Spleen (tissue), 11 donors: Measurements from ENCODE around the gene PTPRM. TPM values are rescaled to one million over a fixed set of nuclear protein-coding genes. Genes with fewer than 3 reads are reported as not detected.

Source experiments
- DNase-seq: peaks from one replicate; pipeline ENCODE4 v3.0.0-alpha.2; 2020
- H3K27ac ChIP-seq, 8 donors: fragments of 200-600 bp; sonication (generic) in 7 of 8; 1 replicate in 4 of 8; 2 replicates in 4 of 8; pipeline versions ENCODE4 v1.5.0 to v1.8.0; 2016 to 2021; ENCODE audit warnings: inconsistent platforms in 4 of 8, mild to moderate bottlenecking in 4 of 8, moderate library complexity in 1 of 8
- H3K27me3 ChIP-seq, 7 donors: fragments of 200-600 bp; sonication (generic) in 6 of 7; replicated peaks in 1 of 7; 1 replicate in 4 of 7; 2 replicates in 3 of 7; pipeline versions ENCODE4 v1.5.0 to v1.8.0; 2016 to 2021; ENCODE audit warnings: inconsistent platforms in 3 of 7, mild to moderate bottlenecking in 1 of 7
- H3K36me3 ChIP-seq, 6 donors: fragments of 200-600 bp; sonication (generic) in 5 of 6; 1 replicate in 4 of 6; 2 replicates in 2 of 6; pipeline versions ENCODE4 v1.5.0 to v1.8.0; 2016 to 2021; ENCODE audit warnings: inconsistent platforms in 2 of 6
- H3K4me1 ChIP-seq, 6 donors: fragments of 200-600 bp; sonication (generic) in 5 of 6; 1 replicate in 3 of 6; 2 replicates in 3 of 6; pipeline versions ENCODE4 v1.5.0 to v1.8.0; 2016 to 2021; ENCODE audit warnings: inconsistent platforms in 3 of 6
- H3K4me3 ChIP-seq, 8 donors: fragments of 200-600 bp; sonication (generic) in 7 of 8; 1 replicate in 4 of 8; 2 replicates in 4 of 8; pipeline versions ENCODE4 v1.5.0 to v1.8.0; 2016 to 2021; ENCODE audit warnings: inconsistent platforms in 4 of 8, mild to moderate bottlenecking in 4 of 8, moderate library complexity in 2 of 8
- H3K9me3 ChIP-seq, 8 donors: fragments of 200-600 bp; sonication (generic) in 7 of 8; 1 replicate in 4 of 8; 2 replicates in 4 of 8; pipeline versions ENCODE4 v1.5.0 to v1.8.0; 2016 to 2021; ENCODE audit warnings: inconsistent platforms in 4 of 8
- POLR2A ChIP-seq, 3 donors: fragments of 450-650 bp; IDR thresholded peaks; one replicate each; pipeline ENCODE4 v1.5.1; 2017; ENCODE audit warnings: antibody characterized with exemption in 3 of 3, mild to moderate bottlenecking in 1 of 3
- POLR2AphosphoS5 ChIP-seq, 3 donors: sonication (generic); formaldehyde crosslinking; IDR thresholded peaks; one replicate each; pipeline ENCODE4 v1.5.1; 2017; ENCODE audit warnings: antibody characterized with exemption in 3 of 3
- WGBS, 5 donors: extraction: QIAGEN DNeasy Blood & Tissue Kit in 3 of 5; methylation state at CpG; one replicate each; pipeline versions ENCODE4 v1.1.5 to v1.1.7; 2013 to 2018; 5-methylcytosine and 5-hydroxymethylcytosine counted together
- intact Hi-C: fragments of 100-400 bp; cut with DNase I; formaldehyde crosslinking; loops from one replicate; pipeline ENCODE4 v1.15.0; 2023; ENCODE audit warnings: low total_unique reads
- polyA plus RNA-seq, 3 donors: library from polyadenylated mRNA; stranded (reverse); fragments of 200-250 nt; gene quantifications; one replicate each; pipeline ENCODE4 v1.2.1, GENCODE V29; 2013
- total RNA-seq, 7 donors: library from RNA; depleted of rRNA in 3 of 7; stranded (reverse); fragments of >200 nt in 3 of 7; fragmentation: NEBNext Ultra II Directional in 4 of 7; extraction: Animal tissue kit (Norgen Biotek cat#: 25700) in 4 of 7; gene quantifications; one replicate each; pipeline versions ENCODE4 v1.1.0 to v1.2.1, GENCODE V29; 2016 to 2021
- TF ChIP-seq, protein P1 (sequence below), 11 experiments: fragments of 200-600 bp in 7 of 11; fragments of 450-650 bp in 4 of 11; sonication (generic) in 4 of 11; IDR thresholded peaks in 8 of 11; conservative IDR thresholded peaks in 3 of 11; 1 replicate in 7 of 11; 2 replicates in 4 of 11; pipeline versions ENCODE4 v1.4.0 to v1.8.0; 2016 to 2021; ENCODE audit warnings: antibody characterized with exemption in 11 of 11, inconsistent platforms in 4 of 11, mild to moderate bottlenecking in 1 of 11
- donor health status: healthy with polysubstance abuse.
- donor health status: DM: no; HTN: no; CAD: no; lungs with moderate emphysema.
- donor health status: DM: no; HTN: no; CAD: no.
- donor health status: Bipolar disorder and iron deficiency.
- donor health status: healthy.
- donor health status: DM: no; HTN: no; CAD: no.
- donor health status: DM: yes; HTN: yes; CAD: no.

PTPRM gene
- total and polyA plus RNA-seq, 10 donors = 23.5 to 97.8 (median 62.8) TPM

DNA sequence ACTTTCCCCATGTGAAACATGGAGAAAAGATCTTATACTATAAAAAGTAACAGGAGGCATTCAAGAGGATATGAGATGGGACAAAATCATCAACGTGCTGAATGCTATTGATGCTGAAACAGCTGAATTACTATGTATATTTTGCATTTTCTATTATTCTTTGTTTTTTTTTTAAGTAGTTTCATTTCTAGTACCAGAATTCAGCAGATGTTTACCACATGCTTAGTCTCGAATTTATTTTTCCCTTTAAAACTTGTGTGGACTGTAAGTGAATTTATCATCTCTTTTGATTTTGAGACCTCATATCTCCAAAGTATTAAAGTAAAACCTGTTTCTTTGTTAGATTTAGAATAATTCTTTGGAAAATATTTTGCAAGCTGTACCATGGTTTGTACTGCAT, 205.8 kb downstream of the PTPRM start:
- H3K4me1 ChIP-seq = no peaks in the 10 kb centered on the region
- no peak overlapping the region for H3K4me3 ChIP-seq
- WGBS, 5 donors = 66 to 78% (median 77%) methylated on average over 2 of the region's 2 CpGs
- no peaks in the 10 kb centered on the region for H3K36me3 ChIP-seq
- TF ChIP-seq, protein P1, sequence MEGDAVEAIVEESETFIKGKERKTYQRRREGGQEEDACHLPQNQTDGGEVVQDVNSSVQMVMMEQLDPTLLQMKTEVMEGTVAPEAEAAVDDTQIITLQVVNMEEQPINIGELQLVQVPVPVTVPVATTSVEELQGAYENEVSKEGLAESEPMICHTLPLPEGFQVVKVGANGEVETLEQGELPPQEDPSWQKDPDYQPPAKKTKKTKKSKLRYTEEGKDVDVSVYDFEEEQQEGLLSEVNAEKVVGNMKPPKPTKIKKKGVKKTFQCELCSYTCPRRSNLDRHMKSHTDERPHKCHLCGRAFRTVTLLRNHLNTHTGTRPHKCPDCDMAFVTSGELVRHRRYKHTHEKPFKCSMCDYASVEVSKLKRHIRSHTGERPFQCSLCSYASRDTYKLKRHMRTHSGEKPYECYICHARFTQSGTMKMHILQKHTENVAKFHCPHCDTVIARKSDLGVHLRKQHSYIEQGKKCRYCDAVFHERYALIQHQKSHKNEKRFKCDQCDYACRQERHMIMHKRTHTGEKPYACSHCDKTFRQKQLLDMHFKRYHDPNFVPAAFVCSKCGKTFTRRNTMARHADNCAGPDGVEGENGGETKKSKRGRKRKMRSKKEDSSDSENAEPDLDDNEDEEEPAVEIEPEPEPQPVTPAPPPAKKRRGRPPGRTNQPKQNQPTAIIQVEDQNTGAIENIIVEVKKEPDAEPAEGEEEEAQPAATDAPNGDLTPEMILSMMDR (IDR thresholded peaks at IDR 0.05 in 8 of 11, conservative IDR thresholded peaks at IDR 0.05 in 3 of 11) = no peak
- no peak for TF ChIP-seq POLR2AphosphoS5 (IDR thresholded peaks at IDR 0.05)
- no peak for DNase-seq
- intact Hi-C loops = no loop called here
- no peaks in the 10 kb centered on the region for H3K9me3 ChIP-seq
- no peaks in the 10 kb centered on the region for H3K27me3 ChIP-seq
- H3K27ac ChIP-seq = no peak overlapping the region

DNA sequence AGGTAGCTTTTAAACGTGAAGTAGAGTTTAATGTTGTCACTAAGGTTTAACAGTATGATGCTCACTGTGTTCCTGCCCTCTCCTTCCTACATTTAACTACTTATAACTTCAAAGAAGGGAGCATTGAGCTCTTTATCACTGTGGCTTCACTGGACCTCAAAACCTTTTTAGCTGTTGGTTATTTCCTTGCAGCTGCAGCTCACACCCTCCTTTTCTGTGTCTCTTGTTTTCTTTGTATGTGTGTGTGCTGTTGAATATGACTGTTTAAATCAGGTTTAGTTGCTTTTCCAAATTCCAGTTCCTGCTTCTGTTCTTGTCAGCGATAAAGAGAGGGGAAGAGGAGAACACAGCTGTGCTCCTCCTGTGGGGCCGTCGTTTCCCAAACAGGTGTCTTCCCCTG, 208.0 kb downstream of the PTPRM start:
- no peak for DNase-seq
- no peaks in the 10 kb centered on the region for H3K27me3 ChIP-seq
- no peak overlapping the region for H3K27ac ChIP-seq
- H3K4me1 ChIP-seq = no peaks in the 10 kb centered on the region
- intact Hi-C loops = no loop called here
- no peak for TF ChIP-seq POLR2AphosphoS5 (IDR thresholded peaks at IDR 0.05)
- TF ChIP-seq, protein P1 (IDR thresholded peaks at IDR 0.05 in 8 of 11, conservative IDR thresholded peaks at IDR 0.05 in 3 of 11) = no peak
- TF ChIP-seq POLR2A (IDR thresholded peaks at IDR 0.05) = no peak
- no peaks in the 10 kb centered on the region for H3K36me3 ChIP-seq
- no peaks in the 10 kb centered on the region for H3K9me3 ChIP-seq
- WGBS, 5 donors = 36 to 59% (median 50%) methylated on average over 4 of the region's 4 CpGs
- H3K4me3 ChIP-seq = no peak overlapping the region

DNA sequence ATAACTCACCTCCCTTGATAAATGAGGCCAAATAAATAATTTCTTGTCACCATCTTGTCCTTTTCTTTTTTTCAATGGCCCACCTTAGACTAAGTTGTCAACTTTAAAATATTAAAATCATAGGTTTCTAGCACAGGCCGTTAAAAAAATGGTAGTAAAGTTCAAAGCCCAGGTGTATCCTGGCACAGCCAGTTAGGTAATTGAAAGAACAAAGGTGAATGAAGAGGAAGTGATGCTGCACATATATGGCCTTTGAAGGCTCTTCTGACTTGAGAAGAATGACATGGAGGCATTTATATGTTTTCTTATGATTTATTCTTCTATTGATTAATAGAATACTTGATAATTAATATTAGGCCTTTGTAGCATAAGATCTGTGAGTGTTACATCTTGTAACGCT, 208.7 kb downstream of the PTPRM start:
- WGBS, 5 donors = 66 to 75% (median 71%) methylated on average over 2 of the region's 2 CpGs
- Histone ChIP-seq H3K4me3 (no peak overlapping the region), H3K9me3 (no peaks in the 10 kb centered on the region), H3K4me1 (no peaks in the 10 kb centered on the region), H3K27me3 (no peaks in the 10 kb centered on the region), H3K27ac (no peak overlapping the region), H3K36me3 (no peaks in the 10 kb centered on the region)
- intact Hi-C loops = no loop called here
- no peak for DNase-seq
- TF ChIP-seq POLR2A (IDR thresholded peaks at IDR 0.05) = no peak

DNA sequence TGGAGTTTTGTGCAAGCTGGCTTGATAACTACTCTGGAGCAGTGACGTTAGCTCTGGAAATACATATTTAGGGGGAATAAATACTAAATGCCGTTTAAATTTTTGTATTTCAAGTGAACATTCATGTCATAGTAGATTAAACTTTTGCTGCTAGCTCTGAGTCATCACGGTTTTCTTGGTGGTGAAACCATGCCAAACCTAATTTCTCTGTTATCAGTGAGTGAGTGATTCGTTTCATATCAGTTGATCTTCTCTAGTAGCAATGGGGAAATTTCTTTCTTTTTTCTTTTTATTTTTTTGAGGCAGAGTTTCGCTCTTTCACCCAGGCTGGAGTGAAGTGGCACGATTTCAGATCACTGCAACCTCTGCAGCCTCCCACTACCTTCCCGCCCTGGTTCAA, 211.1 kb downstream of the PTPRM start:
- WGBS, 5 donors = 77 to 87% (median 83%) methylated on average over 7 of the region's 7 CpGs
- Histone ChIP-seq H3K36me3 (no peaks in the 10 kb centered on the region), H3K27me3 (no peaks in the 10 kb centered on the region), H3K4me3 (no peak overlapping the region), H3K9me3 (no peaks in the 10 kb centered on the region), H3K27ac (no peak overlapping the region), H3K4me1 (no peaks in the 10 kb centered on the region)
- DNase-seq = no peak
- intact Hi-C loops = no loop called here
- TF ChIP-seq POLR2A (IDR thresholded peaks at IDR 0.05) = no peak
- TF ChIP-seq, protein P1 (IDR thresholded peaks at IDR 0.05 in 8 of 11, conservative IDR thresholded peaks at IDR 0.05 in 3 of 11) = no peak
- TF ChIP-seq POLR2AphosphoS5 (IDR thresholded peaks at IDR 0.05) = no peak

DNA sequence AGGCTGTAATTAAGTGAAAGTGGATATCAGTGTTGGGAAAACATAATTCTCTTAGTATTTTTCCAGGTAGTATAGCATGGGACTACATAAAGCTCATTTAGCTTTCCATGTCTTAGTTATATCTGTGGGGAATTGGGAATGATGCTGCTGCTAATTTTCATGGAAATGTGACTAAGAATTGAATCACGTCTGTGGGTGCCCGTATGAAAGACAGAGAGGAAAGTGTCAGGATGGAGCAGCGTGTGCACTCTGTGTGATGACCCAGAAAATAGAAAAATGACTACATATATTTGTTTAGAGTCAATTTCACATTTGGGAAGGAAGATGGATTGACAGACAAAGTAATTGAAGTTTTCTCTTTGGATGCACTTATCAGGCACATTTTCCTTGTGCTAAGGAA, 212.1 kb downstream of the PTPRM start:
- DNase-seq = no peak
- TF ChIP-seq POLR2A (IDR thresholded peaks at IDR 0.05) = no peak
- TF ChIP-seq POLR2AphosphoS5 (IDR thresholded peaks at IDR 0.05) = no peak
- Histone ChIP-seq H3K36me3 (no peaks in the 10 kb centered on the region), H3K4me3 (no peak overlapping the region), H3K9me3 (no peaks in the 10 kb centered on the region), H3K27me3 (no peaks in the 10 kb centered on the region), H3K4me1 (no peaks in the 10 kb centered on the region), H3K27ac (no peak overlapping the region)
- intact Hi-C loops = no loop called here
- 87 to 94% (median 88%) methylated on average over 3 of the region's 3 CpGs for WGBS, 5 donors
